Glutamatergic neuron (in vitro differentiated cells): ENCODE results near the gene ZNF550. TPM values are rescaled to one million over a fixed set of nuclear protein-coding genes. Genes with fewer than 3 reads are reported as not detected.
A peak's percentile ranks its signal among the peaks of the same experiment; 100 is the strongest.

Source experiments
- DNase-seq: peaks from one replicate; pipeline ENCODE4 v3.0.0; 2022
- H3K27ac Mint-ChIP-seq: one replicate; pipeline ENCODE4 v1.8.0; 2020; ENCODE audit warnings: mild to moderate bottlenecking, mixed read lengths, inconsistent platforms; ENCODE audit not compliant: unreplicated experiment
- H3K27me3 Mint-ChIP-seq: one replicate; pipeline ENCODE4 v1.8.0; 2020; ENCODE audit warnings: mild to moderate bottlenecking, moderate library complexity, mixed read lengths, inconsistent platforms; ENCODE audit not compliant: unreplicated experiment
- H3K36me3 Mint-ChIP-seq: one replicate; pipeline ENCODE4 v1.8.0; 2020; ENCODE audit warnings: mild to moderate bottlenecking, mixed read lengths, inconsistent platforms; ENCODE audit not compliant: unreplicated experiment
- H3K4me1 Mint-ChIP-seq: one replicate; pipeline ENCODE4 v1.8.0; 2020; ENCODE audit warnings: mild to moderate bottlenecking, low read depth, mixed read lengths, inconsistent platforms; ENCODE audit not compliant: unreplicated experiment
- H3K4me3 Mint-ChIP-seq: one replicate; pipeline ENCODE4 v1.8.0; 2020; ENCODE audit warnings: mild to moderate bottlenecking, mixed read lengths, inconsistent platforms; ENCODE audit not compliant: unreplicated experiment
- H3K9me3 Mint-ChIP-seq: one replicate; pipeline ENCODE4 v1.8.0; 2020; ENCODE audit warnings: mild to moderate bottlenecking, moderate library complexity, mixed read lengths, inconsistent platforms; ENCODE audit not compliant: unreplicated experiment
- total RNA-seq: library from RNA; stranded (reverse); fragmentation: NEBNext Ultra II Directional; extraction: Animal tissue kit (Norgen Biotek cat#: 25700); gene quantifications from one replicate; pipeline ENCODE4 v1.2.1, GENCODE V29; 2021; ENCODE audit not compliant: unreplicated experiment
- TF ChIP-seq, protein P1 (sequence below): fragments of 200-600 bp; sonication (generic); IDR thresholded peaks from one replicate; pipeline ENCODE4 v1.5.0; 2021; ENCODE audit not compliant: partially characterized antibody, unreplicated experiment

Gene ZNF550
- total RNA-seq, 1 donor from 2014 or later, result 12.9 TPM

GRCh38 chr19:57572415-57572947, 12.8 kb upstream of the ZNF550 start:
- Mint-ChIP-seq H3K9me3 (peaks cover 39% of the 10 kb centered on the region), H3K27me3 (peaks cover 2% of the 10 kb centered on the region), H3K27ac (no peak overlapping the region), H3K4me3 (no peak overlapping the region), H3K4me1 (no peaks in the 10 kb centered on the region), H3K36me3 (peaks cover 80% of the 10 kb centered on the region)
- TF ChIP-seq, protein P1, sequence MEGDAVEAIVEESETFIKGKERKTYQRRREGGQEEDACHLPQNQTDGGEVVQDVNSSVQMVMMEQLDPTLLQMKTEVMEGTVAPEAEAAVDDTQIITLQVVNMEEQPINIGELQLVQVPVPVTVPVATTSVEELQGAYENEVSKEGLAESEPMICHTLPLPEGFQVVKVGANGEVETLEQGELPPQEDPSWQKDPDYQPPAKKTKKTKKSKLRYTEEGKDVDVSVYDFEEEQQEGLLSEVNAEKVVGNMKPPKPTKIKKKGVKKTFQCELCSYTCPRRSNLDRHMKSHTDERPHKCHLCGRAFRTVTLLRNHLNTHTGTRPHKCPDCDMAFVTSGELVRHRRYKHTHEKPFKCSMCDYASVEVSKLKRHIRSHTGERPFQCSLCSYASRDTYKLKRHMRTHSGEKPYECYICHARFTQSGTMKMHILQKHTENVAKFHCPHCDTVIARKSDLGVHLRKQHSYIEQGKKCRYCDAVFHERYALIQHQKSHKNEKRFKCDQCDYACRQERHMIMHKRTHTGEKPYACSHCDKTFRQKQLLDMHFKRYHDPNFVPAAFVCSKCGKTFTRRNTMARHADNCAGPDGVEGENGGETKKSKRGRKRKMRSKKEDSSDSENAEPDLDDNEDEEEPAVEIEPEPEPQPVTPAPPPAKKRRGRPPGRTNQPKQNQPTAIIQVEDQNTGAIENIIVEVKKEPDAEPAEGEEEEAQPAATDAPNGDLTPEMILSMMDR, result no peak
- DNase-seq, result no peak

- H3K27me3 Mint-ChIP-seq, result no peaks in the 10 kb centered on the region
- TF ChIP-seq, protein P1, result no peak
- H3K27ac Mint-ChIP-seq, result no peak overlapping the region
- H3K4me1 Mint-ChIP-seq, result no peaks in the 10 kb centered on the region
- H3K36me3 Mint-ChIP-seq, result peaks cover 66% of the 10 kb centered on the region
- no peak overlapping the region for H3K4me3 Mint-ChIP-seq
- H3K9me3 Mint-ChIP-seq, result peaks cover 35% of the 10 kb centered on the region
- no peak for DNase-seq
Observed at GRCh38 chr19:57570707-57571106, 11.0 kb upstream of the ZNF550 start.

DNA sequence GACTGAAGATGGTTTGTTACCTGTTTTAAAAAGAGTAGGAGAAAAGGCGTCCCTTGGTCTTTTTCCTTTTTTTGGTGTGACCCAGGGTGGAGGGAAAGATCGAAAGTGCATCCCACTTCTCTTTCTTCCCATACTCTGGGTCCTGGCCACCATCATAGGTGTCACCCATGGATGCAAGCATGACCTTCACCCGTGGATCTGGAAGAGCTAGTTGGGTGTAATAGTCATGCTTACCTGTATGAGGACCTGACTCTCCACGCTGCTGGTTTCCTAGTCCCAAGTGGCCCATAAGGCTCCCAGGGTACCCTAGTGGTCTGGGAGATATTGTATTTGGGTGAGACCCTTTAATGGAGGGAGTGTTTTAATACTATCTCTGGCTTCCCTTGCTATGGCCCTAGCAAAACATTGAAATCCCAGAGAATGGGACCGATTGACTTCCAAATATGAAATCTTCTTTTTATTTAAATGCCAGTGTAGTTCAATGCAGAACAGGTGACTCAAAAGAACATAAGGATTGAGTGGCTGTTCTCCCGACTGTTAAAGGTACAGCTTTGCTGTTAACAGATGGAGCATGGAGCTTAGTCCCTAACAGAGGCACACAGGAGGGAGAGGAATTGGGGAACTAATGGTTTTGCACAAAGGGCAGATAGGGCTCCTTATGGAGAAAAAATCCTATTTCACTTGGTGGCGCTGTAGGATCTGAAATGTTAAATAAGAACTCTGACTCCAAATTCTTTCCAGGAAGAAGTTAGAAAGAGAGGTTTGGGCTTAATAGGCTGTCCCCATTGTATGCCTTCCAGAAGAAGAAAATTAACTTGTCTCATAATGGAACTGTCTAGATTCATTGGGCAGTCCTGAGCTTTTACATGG, 7.0 kb upstream of the ZNF550 start:
- Mint-ChIP-seq H3K4me1 (no peaks in the 10 kb centered on the region), H3K4me3 (no peak overlapping the region), H3K27me3 (no peaks in the 10 kb centered on the region), H3K27ac (no peak overlapping the region), H3K9me3 (peaks cover 29% of the 10 kb centered on the region), H3K36me3 (peaks cover 42% of the 10 kb centered on the region)
- no peak for DNase-seq
- TF ChIP-seq, protein P1, result no peak

GRCh38 chr19:57563547-57563946, 3.9 kb upstream of the ZNF550 start:
- Mint-ChIP-seq H3K4me3 (peak overlapping the region; percentile 30), H3K36me3 (peaks cover 37% of the 10 kb centered on the region), H3K27ac (no peak overlapping the region), H3K9me3 (peaks cover 34% of the 10 kb centered on the region), H3K27me3 (peaks cover 8% of the 10 kb centered on the region), H3K4me1 (no peaks in the 10 kb centered on the region)
- no peak for DNase-seq
- TF ChIP-seq, protein P1, result no peak

DNA sequence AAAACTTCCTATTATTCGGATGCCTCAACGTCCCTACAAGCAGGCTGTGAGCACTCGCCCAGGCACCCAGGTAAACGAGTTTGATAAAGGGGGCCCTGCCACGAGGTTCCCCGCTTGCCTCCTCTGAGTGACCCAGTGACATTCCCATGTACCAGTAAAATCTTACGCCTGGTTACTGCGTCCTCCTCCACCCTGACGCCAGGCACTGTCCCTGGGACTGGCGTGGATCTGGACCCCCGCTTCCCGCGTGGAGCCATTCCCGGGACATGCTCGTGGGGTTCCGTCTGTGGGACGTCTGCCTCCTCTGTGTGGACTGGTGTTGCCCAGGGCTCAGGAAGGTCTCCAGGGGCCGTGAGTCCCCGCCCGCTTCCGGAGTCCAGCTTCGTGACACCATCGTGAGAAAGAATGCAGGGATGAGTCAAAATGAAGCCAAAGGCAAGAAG, 407 bp upstream of the ZNF550 start:
- Mint-ChIP-seq H3K36me3 (peaks cover 39% of the 10 kb centered on the region), H3K27me3 (peaks cover 15% of the 10 kb centered on the region), H3K4me1 (peaks cover 9% of the 10 kb centered on the region), H3K4me3 (peak overlapping the region; percentile 99), H3K9me3 (peaks cover 27% of the 10 kb centered on the region), H3K27ac (no peak overlapping the region)
- TF ChIP-seq, protein P1, result no peak
- no peak for DNase-seq
